ENCODE data around the gene GLT8D2.

The GLT8D2 gene

GRCh38 chr12:103986829-103987228, 63.2 kb downstream of the GLT8D2 start:
- Histone ChIP-seq H3K9ac (ENCODE audit: low read length in 5 of 5) (no peak overlapping the region), H3K9me3 (ENCODE audit: control insufficient read depth in 5 of 5, low read length in 5 of 5) (no peaks in the 10 kb centered on the region), H3K36me3 (ENCODE audit: control insufficient read depth in 5 of 5, insufficient read depth in 5 of 5, low read length in 5 of 5) (peaks cover 42 to 67% (median 57%) of the 10 kb centered on the region in 5 donors), H3K27me3 (ENCODE audit: control insufficient read depth in 5 of 5, insufficient read depth in 4 of 5, low read length in 5 of 5) (no peaks in the 10 kb centered on the region), H3K4me1 (ENCODE audit: control insufficient read depth in 5 of 5, insufficient read depth in 5 of 5, low read length in 5 of 5) (no peaks in the 10 kb centered on the region), H3K27ac (ENCODE audit: low read depth, low read length) (no peak overlapping the region), H3K4me3 (ENCODE audit: low read depth in 1 of 5, low read length in 5 of 5) (no peak overlapping the region)

DNA sequence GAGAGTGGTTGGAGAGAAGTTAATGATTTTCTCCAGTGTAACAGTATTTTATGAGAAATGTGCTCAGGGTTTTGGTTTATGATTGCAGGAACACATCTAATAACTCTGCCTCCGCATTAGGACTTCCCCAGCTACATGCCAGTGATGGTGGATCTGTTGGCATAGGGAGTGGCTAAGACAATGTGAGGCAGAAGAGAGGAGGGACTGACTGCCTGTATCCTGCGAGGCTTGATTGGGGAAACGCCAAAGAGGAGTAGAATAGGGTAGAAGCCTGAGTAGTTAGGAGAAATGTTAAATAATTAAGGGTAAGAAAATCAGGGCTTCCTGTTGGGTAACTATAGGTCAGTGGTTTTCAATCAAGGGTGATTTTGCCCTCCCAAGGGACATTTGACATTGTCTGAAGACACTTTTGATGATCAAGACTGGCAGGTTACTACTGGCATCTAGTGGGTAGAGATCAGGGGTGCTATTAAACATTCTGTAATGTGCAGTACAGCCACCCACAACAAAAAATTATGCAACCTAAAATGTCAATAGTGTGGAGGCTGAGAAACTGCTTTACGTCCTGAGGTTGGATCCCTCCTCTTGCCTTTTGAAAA, 71.5 kb downstream of the GLT8D2 start:
- Histone ChIP-seq H3K27ac (ENCODE audit: low read depth, low read length) (no peak overlapping the region), H3K9me3 (ENCODE audit: control insufficient read depth in 5 of 5, low read length in 5 of 5) (no peaks in the 10 kb centered on the region), H3K4me3 (ENCODE audit: low read depth in 1 of 5, low read length in 5 of 5) (no peak overlapping the region), H3K36me3 (ENCODE audit: control insufficient read depth in 5 of 5, insufficient read depth in 5 of 5, low read length in 5 of 5) (peaks cover 28 to 63% (median 48%) of the 10 kb centered on the region in 5 donors), H3K27me3 (ENCODE audit: control insufficient read depth in 5 of 5, insufficient read depth in 4 of 5, low read length in 5 of 5) (no peaks in the 10 kb centered on the region), H3K9ac (ENCODE audit: low read length in 5 of 5) (no peak overlapping the region), H3K4me1 (ENCODE audit: control insufficient read depth in 5 of 5, insufficient read depth in 5 of 5, low read length in 5 of 5) (peaks cover 0 to 2% (median 0%) of the 10 kb centered on the region in 5 donors)

DNA sequence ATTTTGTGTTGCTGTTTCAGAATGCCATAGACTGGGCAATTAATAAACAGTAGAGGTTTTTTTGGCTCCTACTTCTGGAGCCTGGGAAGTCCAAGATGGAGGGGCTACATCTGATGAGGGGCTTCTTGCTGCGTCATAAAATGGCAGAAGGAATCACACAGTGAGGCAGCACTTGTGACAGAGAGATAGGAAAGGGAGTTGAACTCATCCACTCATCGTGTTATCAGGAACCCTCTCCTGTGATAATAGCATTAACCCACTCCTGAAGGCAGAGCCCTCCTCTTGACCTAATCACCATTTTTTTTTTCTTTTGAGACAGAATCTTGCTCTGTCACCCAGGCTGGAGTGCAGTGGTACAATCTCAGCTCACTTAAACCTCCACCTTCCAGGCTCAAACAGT, 74.6 kb downstream of the GLT8D2 start:
- peaks cover 0 to 2% (median 0%) of the 10 kb centered on the region in 5 donors for H3K4me1 ChIP-seq (ENCODE audit: control insufficient read depth in 5 of 5, insufficient read depth in 5 of 5, low read length in 5 of 5)
- no peaks in the 10 kb centered on the region for H3K9me3 ChIP-seq (ENCODE audit: control insufficient read depth in 5 of 5, low read length in 5 of 5)
- no peaks in the 10 kb centered on the region for H3K27me3 ChIP-seq (ENCODE audit: control insufficient read depth in 5 of 5, insufficient read depth in 4 of 5, low read length in 5 of 5)
- H3K9ac ChIP-seq (ENCODE audit: low read length in 5 of 5): no peak overlapping the region
- peaks cover 11 to 33% (median 27%) of the 10 kb centered on the region in 5 donors for H3K36me3 ChIP-seq (ENCODE audit: control insufficient read depth in 5 of 5, insufficient read depth in 5 of 5, low read length in 5 of 5)
- no peak overlapping the region for H3K27ac ChIP-seq (ENCODE audit: low read depth, low read length)
- H3K4me3 ChIP-seq (ENCODE audit: low read depth in 1 of 5, low read length in 5 of 5): no peak overlapping the region

GRCh38 chr12:103973909-103974308, 76.1 kb downstream of the GLT8D2 start:
- Histone ChIP-seq H3K9ac (ENCODE audit: low read length in 5 of 5) (no peak overlapping the region), H3K4me3 (ENCODE audit: low read depth in 1 of 5, low read length in 5 of 5) (no peak overlapping the region), H3K4me1 (ENCODE audit: control insufficient read depth in 5 of 5, insufficient read depth in 5 of 5, low read length in 5 of 5) (peaks cover 0 to 2% (median 0%) of the 10 kb centered on the region in 5 donors), H3K27ac (ENCODE audit: low read depth, low read length) (no peak overlapping the region), H3K27me3 (ENCODE audit: control insufficient read depth in 5 of 5, insufficient read depth in 4 of 5, low read length in 5 of 5) (no peaks in the 10 kb centered on the region), H3K9me3 (ENCODE audit: control insufficient read depth in 5 of 5, low read length in 5 of 5) (no peaks in the 10 kb centered on the region), H3K36me3 (ENCODE audit: control insufficient read depth in 5 of 5, insufficient read depth in 5 of 5, low read length in 5 of 5) (peaks cover 8 to 26% (median 18%) of the 10 kb centered on the region in 5 donors)

DNA sequence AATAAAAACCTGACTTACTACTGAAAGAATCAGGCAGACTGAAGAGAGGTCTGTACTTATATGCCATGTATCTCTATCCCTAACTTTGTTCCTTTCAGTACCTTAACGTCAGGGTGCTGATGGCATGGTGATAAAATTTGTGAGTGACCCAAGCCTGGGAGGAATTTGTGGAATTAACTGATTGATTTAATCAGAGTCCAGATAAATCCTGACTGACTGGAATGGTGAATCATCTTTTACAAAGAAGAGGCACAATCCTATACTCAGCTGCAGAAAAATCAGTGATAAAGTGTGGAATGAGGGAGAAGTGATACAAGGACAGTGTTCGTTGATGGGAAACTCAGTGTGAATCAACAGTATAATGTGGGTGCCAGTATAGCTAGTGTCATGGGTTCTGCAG, 80.6 kb downstream of the GLT8D2 start:
- Histone ChIP-seq H3K27ac (ENCODE audit: low read depth, low read length) (no peak overlapping the region), H3K4me3 (ENCODE audit: low read depth in 1 of 5, low read length in 5 of 5) (no peak overlapping the region), H3K36me3 (ENCODE audit: control insufficient read depth in 5 of 5, insufficient read depth in 5 of 5, low read length in 5 of 5) (peaks cover 0 to 7% (median 2%) of the 10 kb centered on the region in 5 donors), H3K27me3 (ENCODE audit: control insufficient read depth in 5 of 5, insufficient read depth in 4 of 5, low read length in 5 of 5) (no peaks in the 10 kb centered on the region), H3K9me3 (ENCODE audit: control insufficient read depth in 5 of 5, low read length in 5 of 5) (no peaks in the 10 kb centered on the region), H3K9ac (ENCODE audit: low read length in 5 of 5) (no peak overlapping the region), H3K4me1 (ENCODE audit: control insufficient read depth in 5 of 5, insufficient read depth in 5 of 5, low read length in 5 of 5) (peaks cover 4 to 32% (median 20%) of the 10 kb centered on the region in 5 donors)

DNA sequence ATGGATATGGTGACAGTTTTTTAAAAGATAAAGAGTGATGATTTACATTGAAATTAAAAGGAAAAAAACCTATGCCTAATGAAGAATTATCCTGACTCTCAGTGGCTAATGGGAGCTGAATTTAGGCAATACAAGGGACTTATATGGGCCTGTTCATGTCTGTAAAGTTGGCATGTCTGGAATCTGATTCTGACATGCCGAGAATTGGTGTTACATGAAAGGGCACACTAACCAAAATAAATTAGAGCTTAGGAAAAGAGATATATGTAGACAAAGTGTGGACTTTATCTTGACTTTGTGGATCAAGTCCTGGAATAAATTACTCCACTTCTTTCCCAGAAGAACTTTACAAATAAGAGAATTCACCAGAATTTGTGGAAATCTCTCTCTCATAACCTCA, 83.3 kb downstream of the GLT8D2 start:
- H3K27ac ChIP-seq (ENCODE audit: low read depth, low read length): peak overlapping the region; percentile 93
- peak overlapping the region; percentile 85 to 99 (median 87) for H3K4me3 ChIP-seq (ENCODE audit: low read depth in 1 of 5, low read length in 5 of 5)
- H3K4me1 ChIP-seq (ENCODE audit: control insufficient read depth in 5 of 5, insufficient read depth in 5 of 5, low read length in 5 of 5): peaks cover 4 to 36% (median 26%) of the 10 kb centered on the region in 5 donors
- peaks cover 0 to 6% (median 0%) of the 10 kb centered on the region in 5 donors for H3K36me3 ChIP-seq (ENCODE audit: control insufficient read depth in 5 of 5, insufficient read depth in 5 of 5, low read length in 5 of 5)
- no peaks in the 10 kb centered on the region for H3K27me3 ChIP-seq (ENCODE audit: control insufficient read depth in 5 of 5, insufficient read depth in 4 of 5, low read length in 5 of 5)
- H3K9ac ChIP-seq (ENCODE audit: low read length in 5 of 5): peak overlapping the region; percentile 81 to 98 (median 95)
- no peaks in the 10 kb centered on the region for H3K9me3 ChIP-seq (ENCODE audit: control insufficient read depth in 5 of 5, low read length in 5 of 5)

DNA sequence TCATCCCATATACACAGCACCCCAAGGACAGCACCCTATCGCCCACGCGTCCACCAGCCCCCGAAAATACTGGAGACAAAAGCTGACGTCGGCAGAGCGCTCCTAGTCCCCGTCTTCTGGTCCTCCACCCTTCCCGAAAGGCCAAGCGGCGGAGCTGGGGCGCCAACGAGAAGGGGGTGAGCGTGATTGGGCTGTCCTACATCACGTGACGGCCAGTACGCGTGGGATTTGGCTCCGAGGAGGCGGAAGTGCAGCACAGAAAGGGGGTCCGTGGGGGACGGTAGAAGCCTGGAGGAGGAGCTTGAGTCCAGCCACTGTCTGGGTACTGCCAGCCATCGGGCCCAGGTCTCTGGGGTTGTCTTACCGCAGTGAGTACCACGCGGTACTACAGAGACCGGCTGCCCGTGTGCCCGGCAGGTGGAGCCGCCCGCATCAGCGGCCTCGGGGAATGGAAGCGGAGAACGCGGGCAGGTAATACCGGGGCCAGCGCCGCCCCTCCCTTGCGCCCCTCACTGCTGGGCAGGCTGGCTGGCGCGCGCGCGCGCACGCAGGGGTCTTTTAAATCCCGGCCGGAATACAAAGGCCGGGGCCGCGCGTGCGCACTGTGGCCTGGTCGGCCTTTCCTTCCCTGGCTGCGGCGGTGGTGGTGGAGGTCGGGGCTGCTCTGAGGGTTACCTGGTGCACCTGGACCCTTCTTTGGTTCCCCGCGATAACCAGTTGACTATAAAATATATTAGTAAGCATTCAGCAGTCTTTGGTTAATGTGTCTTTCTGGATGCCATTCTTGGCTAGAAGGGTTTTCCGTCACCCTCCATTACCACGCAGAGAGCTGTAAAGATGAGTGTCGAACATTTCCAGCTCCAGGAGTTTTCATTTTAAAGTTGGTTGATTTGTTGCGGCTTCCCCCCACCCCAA, 84.1 kb downstream of the GLT8D2 start, which contains the start of gene TDG:
Gene TDG (plus strand): TSS at position 283 of the 915 bp plus-strand sequence. CDS start 166 bp downstream, at position 449.
- H3K36me3 ChIP-seq (ENCODE audit: control insufficient read depth in 5 of 5, insufficient read depth in 5 of 5, low read length in 5 of 5): peaks cover 0 to 6% (median 0%) of the 10 kb centered on the region in 5 donors
- peaks cover 4 to 36% (median 26%) of the 10 kb centered on the region in 5 donors for H3K4me1 ChIP-seq (ENCODE audit: control insufficient read depth in 5 of 5, insufficient read depth in 5 of 5, low read length in 5 of 5)
- peak within 1 kb of the TSS; percentile 92 to 99 (median 95) for H3K9ac ChIP-seq (ENCODE audit: low read length in 5 of 5)

GRCh38 chr12:103965255-103965589, 84.8 kb downstream of the GLT8D2 start:
- peak overlapping the region; percentile 86 to 100 (median 98) for H3K4me3 ChIP-seq (ENCODE audit: low read depth in 1 of 5, low read length in 5 of 5)
- H3K4me1 ChIP-seq (ENCODE audit: control insufficient read depth in 5 of 5, insufficient read depth in 5 of 5, low read length in 5 of 5): peaks cover 4 to 36% (median 26%) of the 10 kb centered on the region in 5 donors
- H3K27ac ChIP-seq (ENCODE audit: low read depth, low read length): peak overlapping the region; percentile 93
- H3K9ac ChIP-seq (ENCODE audit: low read length in 5 of 5): peak overlapping the region; percentile 92 to 99 (median 95)
- H3K36me3 ChIP-seq (ENCODE audit: control insufficient read depth in 5 of 5, insufficient read depth in 5 of 5, low read length in 5 of 5): peaks cover 0 to 6% (median 0%) of the 10 kb centered on the region in 5 donors
- no peaks in the 10 kb centered on the region for H3K27me3 ChIP-seq (ENCODE audit: control insufficient read depth in 5 of 5, insufficient read depth in 4 of 5, low read length in 5 of 5)
- H3K9me3 ChIP-seq (ENCODE audit: control insufficient read depth in 5 of 5, low read length in 5 of 5): no peaks in the 10 kb centered on the region

More for the DNA sequence above, 84.1 kb downstream of the GLT8D2 start, which contains the start of gene TDG:
- Histone ChIP-seq H3K27ac (ENCODE audit: low read depth, low read length) (peak within 1 kb of the TSS; percentile 93), H3K27me3 (ENCODE audit: control insufficient read depth in 5 of 5, insufficient read depth in 4 of 5, low read length in 5 of 5) (no peaks in the 10 kb centered on the region), H3K9me3 (ENCODE audit: control insufficient read depth in 5 of 5, low read length in 5 of 5) (no peaks in the 10 kb centered on the region), H3K4me3 (ENCODE audit: low read depth in 1 of 5, low read length in 5 of 5) (peak within 1 kb of the TSS; percentile 86 to 100 (median 98))

GRCh38 chr12:103964805-103965204, 85.2 kb downstream of the GLT8D2 start:
- Histone ChIP-seq H3K36me3 (ENCODE audit: control insufficient read depth in 5 of 5, insufficient read depth in 5 of 5, low read length in 5 of 5) (peaks cover 0 to 6% (median 0%) of the 10 kb centered on the region in 5 donors), H3K27ac (ENCODE audit: low read depth, low read length) (peak overlapping the region; percentile 93), H3K4me1 (ENCODE audit: control insufficient read depth in 5 of 5, insufficient read depth in 5 of 5, low read length in 5 of 5) (peaks cover 4 to 36% (median 26%) of the 10 kb centered on the region in 5 donors), H3K9ac (ENCODE audit: low read length in 5 of 5) (peak overlapping the region; percentile 92 to 99 (median 95)), H3K4me3 (ENCODE audit: low read depth in 1 of 5, low read length in 5 of 5) (peak overlapping the region; percentile 86 to 100 (median 98)), H3K9me3 (ENCODE audit: control insufficient read depth in 5 of 5, low read length in 5 of 5) (no peaks in the 10 kb centered on the region), H3K27me3 (ENCODE audit: control insufficient read depth in 5 of 5, insufficient read depth in 4 of 5, low read length in 5 of 5) (no peaks in the 10 kb centered on the region)

DNA sequence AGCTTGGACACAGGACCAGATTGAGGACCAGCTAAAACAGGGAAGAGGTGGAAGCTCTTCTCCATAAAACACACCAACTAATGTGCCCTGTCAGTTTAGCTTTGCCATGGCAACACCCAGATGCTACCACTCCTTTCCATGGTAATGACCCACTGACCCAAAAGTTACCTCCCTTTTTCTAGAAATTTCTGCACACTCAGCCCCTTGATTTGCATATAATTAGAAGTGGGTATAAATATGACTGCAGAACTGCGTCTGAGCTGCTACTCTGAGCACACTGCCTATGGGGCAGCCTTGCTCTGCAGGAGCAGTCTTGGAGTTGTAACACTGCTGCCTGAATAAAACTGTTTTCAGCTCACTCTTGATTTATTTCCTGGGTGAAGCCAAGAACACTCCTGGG, 87.5 kb downstream of the GLT8D2 start:
- Histone ChIP-seq H3K4me1 (ENCODE audit: control insufficient read depth in 5 of 5, insufficient read depth in 5 of 5, low read length in 5 of 5) (peaks cover 4 to 32% (median 28%) of the 10 kb centered on the region in 5 donors), H3K9me3 (ENCODE audit: control insufficient read depth in 5 of 5, low read length in 5 of 5) (no peaks in the 10 kb centered on the region), H3K36me3 (ENCODE audit: control insufficient read depth in 5 of 5, insufficient read depth in 5 of 5, low read length in 5 of 5) (no peaks in the 10 kb centered on the region), H3K27me3 (ENCODE audit: control insufficient read depth in 5 of 5, insufficient read depth in 4 of 5, low read length in 5 of 5) (no peaks in the 10 kb centered on the region), H3K4me3 (ENCODE audit: low read depth in 1 of 5, low read length in 5 of 5) (no peak overlapping the region), H3K9ac (ENCODE audit: low read length in 5 of 5) (no peak overlapping the region), H3K27ac (ENCODE audit: low read depth, low read length) (no peak overlapping the region)

Measured in subcutaneous abdominal adipose tissue (tissue), 5 donors.